ENCODE results near the gene DNAH1. TPM values are rescaled to one million over a fixed set of nuclear protein-coding genes. Genes with fewer than 3 reads are reported as not detected.

DNAH1 gene
- total and polyA plus RNA-seq, 2 experiments from 2014 or later, result 0.81 to 3.6 TPM

DNA sequence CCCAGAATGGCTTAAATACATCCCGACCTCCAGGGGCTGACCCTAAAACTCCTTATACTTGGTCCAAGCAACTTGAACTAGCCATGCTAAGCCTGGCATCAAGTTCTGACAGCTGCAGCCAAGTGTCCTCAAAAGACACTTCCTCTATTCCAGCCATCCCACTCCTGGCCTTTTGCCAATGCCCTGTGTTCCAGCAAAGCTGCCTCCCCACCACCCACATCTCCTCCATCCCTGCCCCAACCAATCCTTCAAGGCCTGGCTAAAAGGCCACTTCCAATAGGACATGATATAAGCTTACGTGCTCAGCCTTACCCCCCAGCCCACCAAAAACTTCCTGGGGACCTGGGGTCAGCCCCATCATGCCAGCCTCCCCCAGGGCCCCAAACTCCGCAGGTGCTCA is 87.8 kb downstream of the DNAH1 start:
- no peak overlapping the region for H3K4me3 ChIP-seq
- no peaks in the 10 kb centered on the region for H3K27me3 ChIP-seq
- no peak for DNase-seq (ENCODE audit: low read depth in 1 of 2, low spot score in 1 of 2)
- no peaks in the 10 kb centered on the region for H3K9me3 ChIP-seq (ENCODE audit: low read depth)
- TF ChIP-seq CTCF (IDR thresholded peaks at IDR 0.05; ENCODE audit: low read depth, low read length), result no peak
- peaks cover 54% of the 10 kb centered on the region for H3K36me3 ChIP-seq
- no peak overlapping the region for H3K27ac ChIP-seq
- peaks cover 4% of the 10 kb centered on the region for H3K4me1 ChIP-seq (ENCODE audit: low read depth)

DNA sequence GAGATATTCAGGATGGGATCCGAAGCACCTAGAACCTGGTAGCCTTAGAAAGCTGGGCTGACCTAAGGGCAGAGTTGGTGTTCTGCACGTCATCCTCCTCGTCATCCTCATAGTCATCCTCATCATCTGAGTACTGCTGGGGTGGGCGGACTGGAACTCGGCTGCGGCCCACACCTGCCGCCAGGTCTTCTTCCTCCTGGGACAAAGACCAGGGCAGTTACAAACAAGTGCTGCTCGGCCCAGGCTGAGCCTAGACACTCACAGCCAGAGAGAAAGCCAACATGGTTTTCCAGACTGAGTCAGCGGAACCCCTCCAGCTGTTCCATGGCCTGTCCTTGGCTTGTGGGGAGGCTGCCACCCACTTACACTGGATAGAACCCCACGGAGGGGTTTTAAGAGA is 88.3 kb downstream of the DNAH1 start:
- TF ChIP-seq CTCF (IDR thresholded peaks at IDR 0.05; ENCODE audit: low read depth, low read length), result no peak

GRCh38 chr3:52405066-52405465 is 88.9 kb downstream of the DNAH1 start:
- H3K27ac ChIP-seq, result no peak overlapping the region
- H3K36me3 ChIP-seq, result peaks cover 54% of the 10 kb centered on the region
- no peak for TF ChIP-seq CTCF (IDR thresholded peaks at IDR 0.05; ENCODE audit: low read depth, low read length)
- no peak for DNase-seq (ENCODE audit: low read depth in 1 of 2, low spot score in 1 of 2)
- peaks cover 7% of the 10 kb centered on the region for H3K4me1 ChIP-seq (ENCODE audit: low read depth)
- no peak overlapping the region for H3K4me3 ChIP-seq
- H3K9me3 ChIP-seq (ENCODE audit: low read depth), result no peaks in the 10 kb centered on the region
- H3K27me3 ChIP-seq, result no peaks in the 10 kb centered on the region

More for the DNA sequence above, 88.3 kb downstream of the DNAH1 start:
- DNase-seq (ENCODE audit: low read depth in 1 of 2, low spot score in 1 of 2), result no peak
- Histone ChIP-seq H3K36me3 (peaks cover 54% of the 10 kb centered on the region), H3K4me1 (ENCODE audit: low read depth) (peaks cover 7% of the 10 kb centered on the region), H3K27me3 (no peaks in the 10 kb centered on the region), H3K27ac (no peak overlapping the region), H3K4me3 (no peak overlapping the region), H3K9me3 (ENCODE audit: low read depth) (no peaks in the 10 kb centered on the region)

- Histone ChIP-seq H3K27ac (no peak overlapping the region), H3K9me3 (ENCODE audit: low read depth) (no peaks in the 10 kb centered on the region), H3K4me1 (ENCODE audit: low read depth) (peaks cover 7% of the 10 kb centered on the region), H3K27me3 (no peaks in the 10 kb centered on the region), H3K4me3 (no peak overlapping the region), H3K36me3 (peaks cover 53% of the 10 kb centered on the region)
- TF ChIP-seq CTCF (IDR thresholded peaks at IDR 0.05; ENCODE audit: low read depth, low read length), result no peak
- no peak for DNase-seq (ENCODE audit: low read depth in 1 of 2, low spot score in 1 of 2)
These were observed 89.5 kb downstream of the DNAH1 start for GRCh38 chr3:52405601-52406110.

GRCh38 chr3:52406231-52406661 is 90.1 kb downstream of the DNAH1 start:
- Histone ChIP-seq H3K27ac (no peak overlapping the region), H3K4me1 (ENCODE audit: low read depth) (peaks cover 7% of the 10 kb centered on the region), H3K4me3 (no peak overlapping the region), H3K27me3 (no peaks in the 10 kb centered on the region), H3K9me3 (ENCODE audit: low read depth) (no peaks in the 10 kb centered on the region), H3K36me3 (peaks cover 49% of the 10 kb centered on the region)
- no peak for TF ChIP-seq CTCF (IDR thresholded peaks at IDR 0.05; ENCODE audit: low read depth, low read length)
- no peak for DNase-seq (ENCODE audit: low read depth in 1 of 2, low spot score in 1 of 2)
